Stimulated activated CD4-positive, alpha-beta T cell treated with anti-CD3 and anti-CD28 coated beads, Interleukin-15, amount 100 ng/mL, for 1 hour (primary cell): Measurements from ENCODE around the gene ACOD1.

Experiments
- DNase-seq, 2 donors: peaks; one replicate each; pipeline ENCODE4 v3.0.0-alpha.2; 2020; ENCODE audit warnings: low read depth in 1 of 2, low spot score in 1 of 2

ACOD1 gene

GRCh38 chr13:76991432-76991795 lies 43.1 kb downstream of the ACOD1 start:
- peak; percentile 29 to 37 for DNase-seq

- DNase-seq: peak; percentile 90
Observed at GRCh38 chr13:76991796-76992547, 43.7 kb downstream of the ACOD1 start, which contains the start of gene CLN5. TSS of gene CLN5 (plus strand) at chr13:76992081. CDS start at chr13:76992099, 18 bp downstream.

- DNase-seq: no peak
Observed at GRCh38 chr13:76992548-76993001, 44.3 kb downstream of the ACOD1 start.

GRCh38 chr13:76993021-76993420 lies 44.7 kb downstream of the ACOD1 start:
- DNase-seq: no peak

- no peak for DNase-seq
Observed at GRCh38 chr13:76993473-76993872, 45.2 kb downstream of the ACOD1 start.

- DNase-seq: no peak
Observed at GRCh38 chr13:76994281-76994680, 46.0 kb downstream of the ACOD1 start.

GRCh38 chr13:77000475-77000874 lies 52.2 kb downstream of the ACOD1 start:
- DNase-seq: no peak

GRCh38 chr13:77001540-77001939 lies 53.2 kb downstream of the ACOD1 start:
- no peak for DNase-seq

- DNase-seq: no peak
Observed at GRCh38 chr13:77001963-77002587, 53.8 kb downstream of the ACOD1 start.

GRCh38 chr13:77002590-77003190 lies 54.4 kb downstream of the ACOD1 start:
- DNase-seq: no peak
